Stimulated activated CD4-positive, alpha-beta T cell treated with anti-CD3 and anti-CD28 coated beads, Interleukin-1b, Interleukin-23, amount 100 ng/mL, for 48 hours (primary cell): ENCODE data around the gene NMRK1.

Experiments used
- DNase-seq: peaks from one replicate; pipeline ENCODE4 v3.0.0-alpha.2; 2020

The NMRK1 gene

DNA sequence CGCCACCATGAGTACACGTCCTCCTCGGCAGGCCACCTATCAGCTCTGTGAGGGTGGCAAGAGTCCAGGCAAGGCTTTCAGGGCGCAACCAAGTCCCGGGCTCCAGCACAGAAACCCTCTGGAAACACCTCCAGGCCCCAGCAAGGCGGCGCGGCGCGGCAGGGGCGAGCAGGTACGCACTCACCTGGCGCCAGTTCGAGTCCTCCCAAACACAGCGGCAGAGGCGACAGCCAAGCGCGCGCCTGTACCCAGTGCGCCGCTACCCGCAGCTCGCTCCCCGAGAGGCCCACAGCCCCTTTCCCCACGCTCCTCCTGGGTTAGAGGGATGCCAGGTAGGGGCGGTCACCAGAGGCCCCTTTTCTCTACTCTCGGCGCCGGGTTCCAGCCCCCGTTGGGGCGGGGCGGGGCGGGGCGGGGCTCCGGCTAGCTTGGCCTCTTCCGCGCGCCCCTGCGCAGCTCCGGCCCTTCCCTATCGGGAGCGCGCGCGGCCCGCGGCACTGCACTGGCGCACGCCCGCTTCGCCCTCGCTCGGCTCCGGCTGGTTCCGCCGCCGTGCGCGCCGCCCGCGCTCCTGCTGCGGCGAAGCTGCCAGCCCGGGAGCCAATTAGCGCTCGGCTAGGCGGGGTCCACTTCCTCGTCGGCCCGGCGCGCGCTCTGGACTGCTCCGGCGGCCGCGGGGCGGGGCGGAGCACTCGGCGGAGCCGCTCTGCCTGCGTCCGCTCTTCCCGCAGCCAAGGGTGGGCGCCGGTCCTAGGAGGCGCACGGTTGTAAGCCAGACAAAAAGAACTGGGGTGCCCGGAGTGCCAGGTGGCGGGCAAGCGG lies at the start of gene NMRK1, which contains the start of gene OSTF1:
TSS of gene NMRK1 (minus strand) at position 332 of the 822 bp plus-strand sequence. CDS start 5,040 bp downstream, outside the sequence.
TSS of gene OSTF1 (plus strand) at position 691 of the 822 bp plus-strand sequence. CDS start 179 bp downstream, outside the sequence.
- DNase-seq: peak; percentile 93

DNA sequence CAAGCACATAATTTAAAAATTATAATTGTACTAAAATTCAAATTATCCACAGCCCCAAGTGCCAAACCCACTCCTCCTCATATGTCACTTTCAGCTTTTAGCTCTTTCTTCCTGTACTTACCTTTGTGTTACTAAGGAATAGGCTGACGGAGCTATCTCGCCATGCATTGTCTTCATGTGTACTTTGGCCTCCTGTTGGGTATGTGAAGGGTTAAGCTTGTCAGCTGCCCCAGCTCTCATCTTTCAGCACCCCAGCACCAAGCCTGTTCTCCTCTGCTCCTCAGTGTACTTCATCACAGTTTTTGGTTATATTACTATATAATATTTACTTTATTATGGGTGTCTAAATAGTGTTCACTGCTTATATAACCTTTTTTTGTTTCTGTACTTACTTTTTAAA lies 46.5 kb upstream of the NMRK1 start:
- DNase-seq: no peak

GRCh38 chr9:75133396-75133795 lies 45.4 kb upstream of the NMRK1 start:
- DNase-seq: no peak

DNA sequence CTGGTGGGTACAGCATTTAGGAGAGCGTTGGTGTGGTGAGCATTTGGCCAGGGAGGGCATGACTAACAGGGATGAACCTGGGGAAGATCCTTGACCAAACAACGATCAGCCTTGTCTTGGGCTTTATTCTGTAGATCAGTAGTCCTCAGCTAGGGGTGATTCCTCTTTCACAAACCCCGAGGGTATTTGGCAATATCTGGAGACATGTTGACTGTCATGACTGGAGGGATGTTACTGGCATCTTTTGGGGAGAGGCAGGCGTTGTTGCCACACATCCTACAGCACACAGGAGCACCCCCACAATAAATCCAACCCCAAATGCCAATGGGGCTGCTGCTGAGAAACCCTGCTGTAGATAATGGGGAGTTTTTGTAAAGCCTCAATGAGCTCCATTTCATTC lies 44.3 kb upstream of the NMRK1 start:
- no peak for DNase-seq

DNA sequence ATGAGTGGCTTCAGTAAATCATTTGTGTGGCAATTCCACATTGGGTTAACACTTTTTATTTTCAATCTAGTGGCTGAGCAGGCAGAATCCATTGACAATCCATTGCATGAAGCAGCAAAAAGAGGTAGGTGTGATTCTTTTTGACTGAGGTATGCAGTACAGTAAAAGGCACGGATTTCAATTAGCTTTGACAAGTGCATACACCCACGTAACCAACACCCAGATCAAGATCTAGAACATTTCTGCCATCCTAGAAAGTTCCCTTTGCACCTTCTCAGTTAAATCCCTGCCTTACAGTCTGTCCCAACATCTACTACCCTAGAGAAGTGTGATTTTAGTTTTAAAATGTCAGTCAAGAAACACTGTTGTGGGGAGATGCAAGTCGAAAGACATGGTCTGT lies 43.7 kb upstream of the NMRK1 start:
- DNase-seq: no peak

DNA sequence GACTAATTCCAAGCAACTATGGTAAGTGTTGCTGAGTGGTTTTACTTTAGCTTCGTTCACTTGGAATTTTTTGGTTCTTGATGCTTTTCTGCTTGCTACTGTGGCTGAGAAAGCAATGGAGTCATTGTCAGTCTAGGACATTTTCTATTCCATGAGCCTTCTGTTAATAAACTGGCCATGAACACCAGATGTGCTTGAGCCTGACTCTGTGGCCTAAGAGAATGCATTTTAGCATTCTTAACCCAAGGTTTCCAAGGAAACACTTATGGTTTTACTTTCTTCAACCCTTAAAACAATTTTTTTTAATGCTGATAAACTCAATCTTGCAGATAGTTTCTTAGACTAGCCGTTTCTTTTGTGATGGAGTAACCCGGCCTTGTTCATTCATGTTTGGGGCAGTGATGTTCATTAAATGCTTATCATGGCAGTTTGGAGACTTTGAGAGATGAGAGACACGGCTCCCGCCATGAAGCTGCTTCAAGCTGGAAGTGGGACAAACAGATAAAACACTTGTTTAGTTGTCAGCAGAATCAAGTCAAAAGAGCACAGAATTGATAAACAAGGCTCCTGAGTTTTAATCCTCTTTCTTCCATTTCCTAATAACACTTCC lies 42.8 kb upstream of the NMRK1 start:
- DNase-seq: no peak

- no peak for DNase-seq
These were observed 42.2 kb upstream of the NMRK1 start for GRCh38 chr9:75130172-75130571.

DNA sequence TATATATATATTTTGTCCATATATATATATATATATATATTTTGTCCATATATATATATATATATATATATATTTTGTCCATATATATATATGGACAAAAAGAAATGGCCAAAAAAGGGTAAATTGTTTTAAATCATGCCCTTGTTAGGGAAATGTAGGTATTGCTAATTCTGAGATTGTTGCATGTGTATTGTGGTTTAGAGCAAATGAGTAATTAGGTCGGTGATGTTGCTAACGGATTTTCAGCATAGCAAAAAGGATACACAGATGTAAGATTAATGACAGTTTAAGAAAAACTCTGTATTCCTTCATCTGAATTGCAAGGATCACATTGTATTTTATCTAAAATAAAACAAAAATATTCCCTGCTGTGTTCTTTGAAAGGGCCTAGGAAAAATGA lies 40.6 kb upstream of the NMRK1 start:
- DNase-seq: no peak

- DNase-seq: no peak
These were observed 35.7 kb upstream of the NMRK1 start for GRCh38 chr9:75123696-75124095.

GRCh38 chr9:75121914-75122558 lies 34.1 kb upstream of the NMRK1 start:
- no peak for DNase-seq

DNA sequence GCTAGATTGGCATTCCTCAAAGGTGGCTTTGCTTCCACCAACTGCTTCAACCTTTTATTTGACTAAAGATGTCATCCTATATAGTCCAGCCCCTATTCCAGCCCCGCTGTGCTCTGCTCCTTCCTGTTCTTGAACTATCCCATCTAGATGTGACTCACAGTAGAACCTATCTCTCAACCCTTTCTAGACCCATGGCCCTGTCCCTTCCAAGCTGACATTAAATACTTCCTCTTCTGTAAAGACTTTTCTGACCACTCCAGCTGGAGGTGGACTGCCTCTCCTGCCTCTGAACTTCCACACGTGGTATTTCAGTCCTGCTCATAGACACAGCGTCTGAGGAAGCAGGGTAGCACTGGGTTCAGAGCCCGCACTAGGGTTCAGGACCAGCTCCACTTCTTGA lies 32.7 kb upstream of the NMRK1 start:
- no peak for DNase-seq

GRCh38 chr9:75117564-75117963 lies 29.6 kb upstream of the NMRK1 start:
- no peak for DNase-seq

DNA sequence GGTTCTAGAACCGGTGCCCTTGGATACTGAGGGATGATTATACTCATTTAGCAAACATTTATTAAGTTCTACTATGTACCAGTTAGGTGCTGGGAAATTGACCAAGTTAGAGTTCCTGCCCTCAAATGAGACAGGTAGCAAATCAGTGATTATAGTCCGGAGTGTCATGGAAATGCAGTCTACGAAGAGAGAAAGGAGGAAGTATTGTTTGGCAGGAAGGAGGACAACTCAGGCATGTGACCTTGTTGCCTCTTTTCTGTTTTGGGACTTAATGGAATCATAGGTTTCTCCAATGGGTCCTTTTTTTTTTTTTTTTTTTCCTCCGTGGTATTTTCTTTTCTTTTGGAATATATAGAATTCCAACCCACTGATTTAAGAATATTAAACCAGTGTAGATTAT lies 28.4 kb upstream of the NMRK1 start:
- no peak for DNase-seq

DNA sequence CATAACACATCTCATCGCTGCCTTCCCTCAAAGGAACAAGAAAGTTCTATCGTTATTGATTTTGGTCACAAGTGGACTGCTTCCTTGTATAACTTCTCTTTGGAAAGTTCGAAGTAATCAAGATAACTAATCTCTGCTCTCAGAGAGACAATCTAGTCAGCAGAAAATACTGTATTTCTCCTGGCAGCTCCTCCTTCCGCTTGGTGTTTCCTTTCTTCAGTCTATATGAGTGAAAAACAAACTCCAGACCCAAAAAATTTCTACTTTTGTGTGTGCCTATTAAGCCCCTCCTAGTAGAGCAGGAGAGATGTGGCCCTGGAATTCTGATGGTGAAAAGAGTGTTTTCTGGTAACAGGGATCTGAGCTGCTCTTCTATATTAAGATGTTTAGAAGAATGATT lies 24.8 kb upstream of the NMRK1 start:
- no peak for DNase-seq

DNA sequence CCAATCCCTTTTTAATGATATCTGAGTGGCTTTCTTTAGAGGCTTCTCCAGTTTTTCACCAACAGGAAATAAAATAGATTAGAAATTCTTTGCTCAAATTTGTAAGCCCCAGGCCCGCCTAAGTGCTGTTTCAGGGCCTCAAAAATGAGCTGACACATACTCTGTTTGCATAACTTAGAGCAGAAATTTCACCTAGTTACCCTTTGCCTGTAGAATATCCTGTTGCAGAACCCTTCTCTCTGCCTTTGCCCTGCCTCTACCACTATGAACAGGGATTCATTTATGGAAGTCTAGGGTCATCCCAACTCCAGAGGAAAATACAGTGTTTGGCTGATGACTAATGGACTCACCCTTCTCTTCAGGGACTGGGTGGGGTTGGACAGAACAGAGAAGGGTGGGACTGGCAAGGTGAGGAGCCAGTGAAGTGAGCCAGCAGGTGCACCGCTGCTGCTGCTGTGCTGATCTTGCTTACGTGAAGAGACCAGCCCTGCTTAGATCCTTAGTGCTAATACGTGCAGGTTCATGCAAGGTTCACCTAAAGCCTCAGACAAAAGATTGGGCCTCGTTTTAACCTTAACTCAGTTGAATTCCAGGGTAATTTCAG lies 23.2 kb upstream of the NMRK1 start:
- DNase-seq: no peak

DNA sequence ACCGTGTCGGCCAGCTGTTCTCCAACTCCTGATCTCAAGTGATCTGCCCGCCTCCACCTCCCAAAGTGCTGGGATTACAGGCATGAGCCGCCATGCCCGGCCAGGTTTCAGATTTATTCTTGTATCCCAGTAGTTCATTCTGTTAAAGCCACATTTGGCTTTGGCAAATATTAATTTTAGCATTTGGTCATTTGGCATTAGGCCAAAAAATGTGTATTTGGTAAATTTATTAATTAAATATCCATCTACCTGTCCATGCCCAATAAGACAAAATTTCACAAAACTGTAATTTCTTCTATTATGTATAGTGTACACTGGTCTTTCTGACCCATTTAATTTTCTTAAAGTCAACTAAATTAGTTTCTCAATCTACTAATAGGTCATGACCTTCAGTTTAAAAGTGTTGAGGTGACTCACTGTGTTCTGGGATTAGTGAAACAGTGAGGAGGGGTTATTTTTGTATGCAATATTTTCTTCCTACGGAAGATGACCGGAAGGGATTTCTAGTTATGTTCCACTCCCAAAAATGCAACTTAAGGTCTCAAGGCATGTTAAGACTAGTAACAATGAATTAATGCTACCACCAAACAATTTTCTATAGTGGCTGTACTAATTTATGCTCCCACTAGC lies 21.4 kb upstream of the NMRK1 start:
- DNase-seq: no peak

- no peak for DNase-seq
These were observed 20.6 kb upstream of the NMRK1 start for GRCh38 chr9:75108571-75108970.

DNA sequence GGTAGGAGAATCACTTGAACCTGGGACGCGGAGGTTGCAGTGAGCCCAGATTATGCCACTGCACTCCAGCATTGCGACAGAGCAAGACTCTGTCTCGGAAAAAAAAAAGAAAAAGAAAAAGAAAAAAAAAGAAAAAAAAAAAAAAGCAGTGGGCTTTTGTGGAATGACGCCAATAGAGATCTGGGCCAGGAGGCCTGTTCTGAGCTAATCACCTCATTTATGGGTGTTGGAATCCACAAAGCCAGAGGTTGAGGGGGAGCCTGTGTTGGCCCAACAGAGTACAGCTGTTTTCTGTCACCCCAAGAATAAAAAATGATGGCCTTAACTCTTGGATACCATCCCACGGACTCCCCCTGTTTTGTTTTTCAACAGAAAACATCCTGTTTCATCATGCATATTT lies 18.9 kb upstream of the NMRK1 start:
- no peak for DNase-seq

GRCh38 chr9:75105841-75106240 lies 17.9 kb upstream of the NMRK1 start:
- no peak for DNase-seq

- no peak for DNase-seq
These were observed 17.1 kb upstream of the NMRK1 start for GRCh38 chr9:75105019-75105540.

DNA sequence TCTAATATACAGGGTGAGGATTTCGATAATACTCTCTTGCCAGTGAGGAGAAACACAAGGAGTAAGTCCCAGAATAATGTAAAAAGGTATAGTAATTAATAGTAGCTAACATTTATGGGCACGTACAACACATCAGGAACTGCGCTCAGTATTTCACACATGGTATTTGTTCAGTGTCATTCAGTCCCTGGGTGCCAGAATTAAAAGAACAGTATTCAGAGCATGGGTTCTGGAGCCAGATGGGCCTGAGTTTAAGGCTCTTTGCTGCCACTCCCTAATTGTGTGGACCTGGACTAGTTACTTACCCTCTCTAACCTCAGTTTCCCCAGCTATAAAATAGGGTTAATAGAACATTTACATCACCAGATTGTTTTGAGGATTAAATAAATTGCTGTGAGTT lies 16.7 kb upstream of the NMRK1 start:
- no peak for DNase-seq

GRCh38 chr9:75102177-75102790 lies 14.3 kb upstream of the NMRK1 start:
- DNase-seq: no peak
